Measurements from ENCODE around the gene CEP76. TPM values are rescaled to one million over a fixed set of nuclear protein-coding genes. Genes with fewer than 3 reads are reported as not detected.

CEP76 gene
- total RNA-seq (2022; extraction: Qiagen RNA extraction), result 5.3 to 6.3 TPM (median 5.6 TPM) in 5 replicates

GRCh38 chr18:12702221-12703095 lies at the start of gene CEP76, which contains the start of gene PSMG2:
TSS of gene CEP76 (minus strand) at chr18:12702723. CDS start at chr18:12702548, 175 bp downstream.
TSS of gene PSMG2 (plus strand) at chr18:12703042. CDS start at chr18:12703108, 66 bp downstream.

GRCh38 chr18:12657684-12658425 lies 44.7 kb downstream of the CEP76 start, which contains the start of gene SPIRE1:
TSS of gene SPIRE1 (minus strand) at chr18:12658107. CDS start at chr18:12657866, 241 bp downstream.

Other genes with a start within 250 kb of the CEP76 start
- 12.9 to 20.7 TPM (median 17.7 TPM) in 5 replicates for gene SPIRE1, start 44.6 kb downstream of the CEP76 start, total RNA-seq (2022; extraction: Qiagen RNA extraction)
- 62.1 to 70.1 TPM (median 66.5 TPM) in 5 replicates for gene PSMG2, start 319 bp upstream of the CEP76 start, total RNA-seq (2022; extraction: Qiagen RNA extraction)
- gene PTPN2, start 181.5 kb upstream of the CEP76 start, total RNA-seq (2022; extraction: Qiagen RNA extraction), result 18.7 to 20.3 TPM (median 19.3 TPM) in 5 replicates
- gene SEH1L, start 245.3 kb upstream of the CEP76 start, total RNA-seq (2022; extraction: Qiagen RNA extraction), result 24.9 to 33.1 TPM (median 28.9 TPM) in 5 replicates